GDM1 (cell line): ENCODE results near the gene KANK4.

Source experiments
- DNase-seq: peaks from one replicate; lab custom pipeline; 2025; lab: John Stamatoyannopoulos, UW

KANK4 gene

DNA sequence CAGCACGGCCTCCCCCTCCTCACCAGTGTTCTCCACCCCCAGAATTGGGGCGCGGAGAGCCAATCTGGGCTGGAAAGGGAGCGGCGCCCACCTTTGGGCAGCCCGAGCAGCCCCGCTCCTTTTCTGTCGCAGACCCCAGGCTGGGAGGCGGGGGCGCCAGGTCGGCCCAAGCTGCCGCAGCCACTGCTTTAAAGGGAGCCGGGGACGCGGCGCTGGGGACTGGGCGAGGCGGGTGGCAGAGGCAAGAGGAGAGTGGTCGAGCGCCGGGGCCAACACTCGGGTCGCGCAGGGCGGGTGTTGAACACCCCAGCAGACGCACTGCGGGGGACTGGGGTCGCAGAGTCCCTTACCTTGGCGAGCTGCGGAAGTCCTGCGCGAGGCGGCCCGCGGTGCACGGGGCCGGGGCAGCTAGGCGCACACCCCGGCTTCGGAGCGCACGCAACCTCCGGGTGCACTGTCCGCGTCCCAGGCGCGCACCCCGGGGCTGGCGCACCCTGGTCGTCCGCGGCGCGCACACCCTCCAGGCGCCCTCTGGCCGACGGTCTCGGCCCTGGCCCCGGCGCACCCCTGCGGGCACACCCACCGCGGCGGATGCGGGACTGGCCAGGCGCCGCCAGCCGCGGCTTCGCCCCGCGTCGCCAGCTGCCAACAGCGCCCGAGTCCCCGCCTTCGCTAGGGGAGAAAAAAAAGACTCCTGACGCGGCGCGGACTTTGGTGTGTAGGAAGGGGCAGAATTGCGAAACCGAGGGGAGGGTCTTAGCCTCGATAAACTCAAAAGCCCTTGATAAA is at the start of gene KANK4:
Gene KANK4 (minus strand): TSS at position 679 of the 789 bp plus-strand sequence. CDS start 37,870 bp downstream, outside the sequence.
- no peak for DNase-seq

DNA sequence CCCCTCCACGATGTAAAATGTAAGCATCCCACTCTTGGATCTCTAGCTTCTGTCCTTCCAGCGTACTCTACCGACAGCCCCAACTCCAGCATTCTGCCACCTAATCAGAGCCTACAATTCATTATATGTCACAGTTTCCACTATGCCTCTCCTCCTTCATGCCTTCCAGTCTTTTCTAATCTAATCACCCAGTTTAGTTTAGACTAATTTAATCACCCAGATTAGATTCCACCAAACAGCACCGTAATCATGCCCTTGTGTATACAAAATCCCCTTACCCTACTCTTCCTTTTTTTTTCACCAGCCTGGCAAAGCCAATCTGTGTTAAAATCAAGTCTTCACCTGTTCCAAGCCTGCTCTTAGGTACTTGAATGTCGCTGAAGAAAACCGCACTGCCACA is 49.8 kb upstream of the KANK4 start:
- DNase-seq = no peak

DNA sequence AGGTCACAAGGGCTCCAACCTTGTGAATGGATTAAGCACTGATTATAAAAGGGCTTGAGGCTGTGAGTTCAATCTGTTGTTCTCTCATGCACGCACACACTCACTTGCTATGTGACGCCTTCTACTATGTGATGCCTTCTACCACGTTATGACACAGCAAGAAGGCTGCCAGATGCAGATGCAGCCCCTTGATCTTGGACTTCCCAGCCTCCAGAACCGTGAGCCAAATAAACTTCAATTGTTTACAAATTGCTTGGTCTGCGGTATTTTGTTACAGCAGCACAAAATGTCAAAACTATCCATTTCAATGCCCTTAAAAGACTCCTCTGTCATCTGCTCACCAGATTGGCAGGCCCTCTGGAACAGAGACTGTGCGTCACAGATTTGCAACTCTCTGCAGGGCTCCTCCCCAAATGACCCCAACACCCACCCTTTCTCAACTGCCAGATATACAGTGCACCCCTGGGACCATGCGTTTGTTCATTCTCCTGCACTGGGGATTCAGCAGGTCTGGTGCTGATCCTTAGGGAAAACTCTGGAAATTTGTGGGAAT is 47.8 kb upstream of the KANK4 start:
- DNase-seq = no peak

DNA sequence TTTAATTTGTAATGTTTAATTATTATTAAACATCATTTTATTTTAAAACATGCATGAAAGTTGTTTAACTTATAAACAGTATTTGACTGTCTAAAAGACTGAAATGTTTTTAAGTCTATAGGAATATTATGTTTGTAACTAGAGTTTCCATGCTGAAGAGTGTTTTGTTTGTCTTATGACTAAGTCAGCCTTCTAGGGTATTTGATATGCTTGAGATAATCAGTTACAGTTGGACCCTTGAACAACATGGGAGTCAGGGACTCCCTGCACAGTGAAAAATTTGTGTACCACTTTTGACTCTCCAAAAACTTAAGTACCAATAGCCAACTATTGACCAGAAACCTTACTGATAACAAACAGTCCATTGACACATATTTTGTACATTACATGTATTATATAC is 45.5 kb upstream of the KANK4 start:
- no peak for DNase-seq

DNA sequence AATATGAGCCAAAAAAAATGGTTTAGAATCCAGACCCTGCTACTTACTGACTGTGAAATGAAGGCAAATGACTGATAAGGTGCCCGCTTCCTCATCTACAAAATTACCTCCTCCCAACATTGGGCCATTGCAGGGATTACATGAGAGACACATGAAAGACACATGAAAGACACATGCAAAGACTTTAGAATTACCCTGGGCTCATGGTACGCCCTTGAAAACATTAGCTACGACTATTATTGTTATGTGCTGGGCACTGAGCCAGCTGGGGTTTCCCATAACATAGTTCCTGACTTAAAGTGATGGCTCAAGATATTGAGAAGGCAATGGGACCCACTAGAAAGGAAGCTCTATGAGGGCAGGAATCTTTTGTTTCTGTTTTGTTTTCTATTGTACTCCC is 43.7 kb upstream of the KANK4 start:
- no peak for DNase-seq

DNA sequence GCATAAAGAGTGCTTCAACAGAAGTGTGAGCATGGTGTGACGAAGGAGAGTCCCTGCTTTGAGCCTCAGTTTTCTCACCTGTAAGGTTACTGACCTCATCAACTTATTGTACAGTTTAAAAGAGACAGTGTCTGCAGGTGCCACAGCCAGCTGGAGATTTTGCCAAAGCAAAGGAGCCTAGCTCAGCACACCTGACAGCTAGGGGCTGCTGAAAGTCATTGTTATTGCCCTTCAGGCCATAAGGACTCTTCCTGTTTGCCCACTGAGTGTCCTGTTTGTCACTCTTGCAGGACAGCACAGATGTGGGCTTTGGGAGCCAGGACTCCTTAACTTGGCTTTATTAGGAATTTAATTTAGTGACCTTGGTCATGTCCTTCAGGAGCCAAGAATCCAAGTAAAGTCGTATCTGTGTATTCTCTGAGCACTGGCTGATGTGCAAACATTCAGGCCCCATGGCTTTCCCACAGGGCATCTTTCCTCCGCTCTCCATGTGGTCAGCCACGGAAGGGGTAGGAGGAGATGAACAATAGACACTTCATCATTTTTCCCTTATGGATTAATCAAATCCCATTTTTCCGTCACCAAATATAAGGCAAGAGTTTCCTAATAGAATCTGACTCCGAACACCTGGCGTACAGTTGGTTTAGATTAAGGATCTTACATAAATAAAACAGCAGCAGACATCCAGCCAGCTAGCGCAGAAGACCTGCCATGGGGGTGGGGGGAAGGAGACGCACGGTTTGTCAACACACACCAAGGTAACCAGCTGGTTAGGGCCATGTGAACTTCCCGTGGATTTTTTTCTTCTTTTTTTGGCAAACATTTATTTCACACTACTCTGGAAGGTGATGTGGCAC is 43.1 kb upstream of the KANK4 start:
- no peak for DNase-seq

DNA sequence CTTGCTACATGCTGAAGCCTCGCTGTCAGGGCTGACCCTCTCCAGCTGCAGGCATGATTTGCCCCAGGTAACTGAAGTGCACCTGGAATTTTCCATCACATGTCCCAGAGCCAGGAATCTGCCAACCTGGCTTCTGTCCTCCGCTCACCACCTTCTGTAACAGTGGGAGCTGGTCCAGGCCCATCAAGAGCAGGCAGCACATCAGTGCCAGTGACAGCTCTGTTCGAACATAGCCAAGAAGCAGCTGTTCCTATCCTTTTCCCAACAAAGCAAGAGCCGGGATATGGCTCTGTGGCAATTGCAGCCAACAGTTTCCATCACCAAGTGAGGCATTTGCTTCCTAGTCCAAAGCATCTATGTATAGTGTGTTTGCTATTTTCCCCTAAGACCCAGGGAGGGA is 42.2 kb upstream of the KANK4 start:
- DNase-seq = no peak

DNA sequence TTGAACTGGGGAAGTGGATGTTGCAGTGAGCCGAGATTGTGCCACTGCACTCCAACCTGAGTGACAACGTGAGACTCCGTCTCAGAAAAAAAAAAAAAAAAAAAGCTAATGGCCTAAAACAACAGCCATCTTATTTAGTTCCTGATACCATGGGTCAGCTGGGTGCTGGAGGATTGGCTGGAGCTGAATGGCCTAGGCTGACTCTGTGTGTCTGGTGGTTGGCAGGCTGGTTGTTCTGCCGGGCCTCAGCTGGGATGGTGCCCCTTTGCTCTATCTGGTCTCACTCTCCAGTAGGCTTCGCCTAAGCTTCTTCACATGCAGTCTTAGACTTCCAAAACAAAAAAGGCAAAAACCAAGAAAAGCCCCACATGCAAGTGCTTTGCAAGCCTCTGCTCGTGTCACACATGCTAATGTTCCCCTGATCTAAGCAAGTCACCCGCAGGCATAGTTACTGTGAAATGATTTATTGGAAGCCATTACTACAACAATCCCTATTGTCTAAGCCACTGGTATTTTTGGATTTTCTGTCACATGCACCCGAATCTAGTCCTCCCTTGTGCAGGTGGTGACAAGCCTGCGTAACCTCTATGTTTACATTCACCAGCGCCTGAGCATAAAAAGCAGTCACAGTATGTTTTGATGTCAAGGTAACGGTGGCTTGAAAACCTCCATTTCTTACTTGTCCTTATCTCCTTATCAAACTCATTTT is 39.6 kb upstream of the KANK4 start:
- DNase-seq = no peak

DNA sequence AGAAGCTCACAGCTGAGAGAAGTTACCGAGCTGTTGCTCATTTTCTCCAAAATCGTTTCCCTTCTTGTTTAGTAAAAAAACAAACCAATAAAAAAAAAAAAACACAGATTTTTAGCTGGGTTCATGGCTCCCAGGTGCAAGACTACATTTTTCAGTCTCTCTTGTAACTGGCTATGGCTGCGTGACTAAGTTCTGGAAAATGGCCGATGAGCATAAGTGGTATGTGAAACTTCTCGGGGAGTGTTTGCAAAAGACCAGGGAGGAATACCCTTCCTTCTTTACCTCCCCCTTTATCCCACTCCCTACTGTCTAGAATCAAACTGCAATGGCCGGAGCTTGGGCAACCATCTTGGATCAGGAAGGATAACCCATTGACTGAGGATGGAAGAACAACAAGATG is 38.7 kb upstream of the KANK4 start:
- no peak for DNase-seq

DNA sequence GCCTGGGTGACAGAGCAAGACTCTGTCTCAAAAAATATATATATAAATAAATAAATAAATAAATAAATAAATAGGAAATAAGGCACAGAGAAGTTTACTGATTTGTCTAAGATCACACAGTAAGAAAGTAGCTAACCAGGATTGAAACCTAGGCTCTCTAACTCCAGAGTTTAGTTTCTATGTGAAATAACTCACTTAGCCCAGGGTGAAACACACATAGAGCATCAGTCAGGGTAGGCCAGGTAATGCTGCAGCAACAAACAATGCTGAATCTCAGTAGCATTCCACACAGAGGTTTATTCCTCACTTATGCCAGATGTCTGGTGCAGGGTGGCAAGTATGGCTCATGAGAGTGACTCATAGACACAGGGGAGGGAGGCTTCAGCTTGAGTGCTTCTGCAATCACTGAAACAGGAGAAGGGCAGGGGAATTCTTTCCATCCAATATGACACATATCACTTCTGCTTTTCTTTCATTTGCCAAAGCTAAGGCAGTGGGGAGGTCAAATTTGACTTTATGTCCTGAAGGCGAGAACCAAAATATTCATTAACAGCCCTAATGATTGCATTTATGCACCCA is 37.1 kb upstream of the KANK4 start:
- DNase-seq = peak; percentile 8

DNA sequence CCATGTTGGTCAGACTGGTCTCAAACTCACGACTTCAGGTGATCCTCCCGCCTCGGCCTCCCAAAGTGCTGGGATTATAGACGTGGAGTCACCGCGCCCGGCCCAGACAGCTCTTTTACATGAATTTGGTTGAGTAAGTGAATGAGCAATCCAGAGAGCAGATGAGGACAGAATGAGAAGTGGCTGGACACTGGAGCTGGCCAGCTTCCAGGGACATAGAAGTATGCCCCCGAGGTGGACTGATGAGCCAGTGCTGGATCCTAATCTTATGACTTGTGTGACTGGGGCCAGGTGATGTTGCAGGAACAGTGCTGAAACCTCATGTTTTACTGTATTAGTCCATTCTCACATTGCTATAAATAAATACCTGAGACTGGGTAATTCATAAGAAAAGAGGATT is 35.9 kb upstream of the KANK4 start:
- no peak for DNase-seq

DNA sequence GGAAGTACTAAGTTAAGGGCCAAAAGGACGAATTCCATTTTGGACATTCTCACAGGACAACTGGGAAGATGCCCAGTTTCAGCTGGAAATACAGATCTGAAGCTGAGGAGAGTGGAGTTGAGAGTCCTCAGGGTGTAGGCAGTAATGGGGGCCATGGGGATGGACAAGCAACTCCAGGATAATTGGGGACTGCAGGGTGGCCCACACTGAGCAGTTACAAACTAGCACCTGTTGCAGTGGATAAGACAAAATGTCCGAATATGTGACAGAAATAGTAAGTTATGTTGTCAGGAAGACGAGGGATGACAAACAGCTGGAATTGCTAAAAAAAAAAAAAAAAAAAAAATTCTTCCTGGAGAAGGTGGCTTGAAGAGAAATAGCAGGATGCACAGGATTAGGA is 34.6 kb upstream of the KANK4 start:
- no peak for DNase-seq

DNA sequence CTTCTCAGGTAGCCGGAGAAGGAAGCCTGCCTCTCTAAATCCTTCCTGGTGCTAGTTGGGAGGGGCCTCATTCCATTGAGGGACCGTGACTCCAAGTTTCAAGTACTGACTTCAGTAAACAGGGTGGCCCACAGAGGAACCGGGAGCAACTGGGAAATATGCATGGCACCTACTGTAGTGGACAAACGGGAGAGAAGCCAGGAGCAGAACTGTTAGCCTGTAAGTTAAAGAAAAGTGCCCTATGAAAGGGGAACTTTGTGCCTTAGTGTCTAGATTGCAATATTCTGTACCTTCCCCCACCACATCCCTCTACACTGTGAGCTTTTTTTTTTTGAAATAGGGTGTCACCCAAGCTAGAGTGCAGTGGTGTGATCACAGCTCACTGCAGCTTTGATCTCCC is 33.2 kb upstream of the KANK4 start:
- no peak for DNase-seq

DNA sequence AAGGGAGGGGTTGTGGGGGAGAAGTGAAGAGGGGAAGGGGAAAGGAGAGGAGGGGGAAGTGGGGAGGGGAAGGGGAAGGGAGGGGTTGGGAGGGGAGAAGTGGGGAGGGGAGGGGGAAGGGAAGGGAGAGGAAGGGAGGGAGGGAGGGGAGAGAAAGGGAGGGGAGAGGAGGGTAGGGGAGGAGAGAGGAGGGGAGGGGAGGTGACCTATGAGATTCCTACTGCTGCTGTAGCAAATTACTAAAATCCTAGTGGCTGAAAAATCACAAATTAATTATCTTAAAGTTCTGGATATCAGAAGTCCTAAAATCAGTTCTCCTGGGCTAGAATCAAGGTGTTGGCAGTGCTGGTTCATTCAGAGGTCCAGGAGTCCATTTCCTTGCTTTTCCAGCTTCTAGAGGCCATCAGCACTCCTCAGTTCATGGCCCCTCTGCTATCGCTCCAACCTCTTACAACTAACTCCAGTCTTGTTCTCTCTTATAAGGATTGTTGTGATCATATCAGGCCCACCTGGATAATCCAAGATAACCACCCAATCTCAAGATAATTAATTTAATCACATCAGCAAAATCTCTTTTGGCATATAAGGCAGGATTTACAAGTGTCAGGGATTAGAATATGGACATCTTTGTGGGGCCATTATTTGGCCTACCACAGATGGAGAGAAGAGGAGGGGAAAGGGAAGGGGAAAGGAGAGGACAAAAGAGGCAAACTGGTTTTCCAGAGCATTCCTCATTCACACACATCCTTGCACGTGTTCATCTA is 30.4 kb upstream of the KANK4 start:
- DNase-seq = no peak

DNA sequence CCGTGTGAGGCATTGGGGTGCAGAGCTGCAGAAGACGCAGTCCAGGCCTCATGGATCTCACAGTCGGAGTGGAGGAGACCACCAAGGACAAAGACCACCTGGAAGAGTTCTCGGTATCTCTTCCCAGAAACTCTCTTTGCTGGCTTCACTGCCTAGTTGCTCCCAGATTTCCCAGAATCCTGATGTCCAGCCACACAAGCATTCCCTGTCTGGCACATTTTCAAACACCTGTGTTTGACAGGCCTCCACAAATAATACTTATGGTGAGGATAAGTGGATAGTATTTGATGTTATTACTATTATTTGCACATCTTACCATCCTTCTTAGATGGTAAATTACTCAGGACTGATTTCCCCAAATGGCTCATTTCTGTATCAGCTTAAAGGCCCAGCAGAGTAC is 27.7 kb upstream of the KANK4 start:
- DNase-seq = no peak

DNA sequence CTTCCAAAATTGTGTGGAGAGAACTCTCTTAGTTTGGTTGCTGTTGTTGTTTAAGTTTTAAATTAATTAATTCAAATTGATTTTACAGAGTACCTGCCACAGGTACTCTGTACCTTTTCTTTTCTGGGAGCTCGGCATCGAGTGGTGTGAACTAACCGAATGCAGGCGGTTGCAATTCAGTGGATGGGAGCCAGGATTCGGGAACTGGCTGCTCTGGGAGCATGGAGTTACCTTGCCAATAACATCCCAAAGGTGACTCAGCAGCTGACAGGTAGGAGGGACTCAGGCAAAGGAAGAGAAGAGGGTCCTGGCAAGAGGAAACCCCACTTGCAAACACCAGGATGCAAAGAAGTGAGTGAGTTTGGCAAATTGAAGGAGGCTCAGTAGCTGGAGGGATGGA is 24.7 kb upstream of the KANK4 start:
- DNase-seq = no peak

DNA sequence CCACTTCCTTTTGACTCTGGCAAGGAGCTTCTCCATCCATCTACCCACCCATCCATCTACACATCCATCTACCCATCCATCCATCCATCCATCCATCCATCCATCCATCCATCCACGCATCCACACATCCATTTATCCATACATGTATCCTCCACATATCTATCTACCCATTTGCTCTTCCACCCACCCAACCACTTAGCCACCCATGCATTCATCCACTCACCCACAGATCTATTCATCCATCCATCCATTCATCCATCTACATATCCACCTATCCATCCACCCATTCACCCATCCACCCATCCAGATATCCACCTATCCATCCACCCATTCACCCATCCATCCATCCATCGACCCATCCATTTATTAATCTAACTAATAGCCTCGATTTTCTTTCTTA is 23.0 kb upstream of the KANK4 start:
- DNase-seq = no peak

DNA sequence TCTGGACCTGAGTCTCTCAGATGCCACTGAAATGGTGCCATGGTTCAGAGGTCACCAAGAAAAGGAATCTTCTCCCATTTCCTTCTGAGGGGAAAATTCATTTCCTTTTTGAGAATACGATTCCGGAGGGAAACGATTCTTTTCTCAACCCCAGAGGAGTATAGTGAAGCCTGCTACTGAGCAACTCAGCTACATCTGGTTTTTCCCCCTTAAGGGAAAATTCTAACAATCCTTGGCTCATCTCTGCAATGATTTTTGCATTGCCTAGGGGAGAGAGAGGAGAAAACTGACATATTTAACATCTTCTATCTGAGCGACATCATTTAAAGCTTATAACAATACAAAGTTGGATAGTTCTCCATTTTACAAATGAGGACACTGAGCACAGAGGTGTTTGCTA is 22.4 kb upstream of the KANK4 start:
- no peak for DNase-seq

DNA sequence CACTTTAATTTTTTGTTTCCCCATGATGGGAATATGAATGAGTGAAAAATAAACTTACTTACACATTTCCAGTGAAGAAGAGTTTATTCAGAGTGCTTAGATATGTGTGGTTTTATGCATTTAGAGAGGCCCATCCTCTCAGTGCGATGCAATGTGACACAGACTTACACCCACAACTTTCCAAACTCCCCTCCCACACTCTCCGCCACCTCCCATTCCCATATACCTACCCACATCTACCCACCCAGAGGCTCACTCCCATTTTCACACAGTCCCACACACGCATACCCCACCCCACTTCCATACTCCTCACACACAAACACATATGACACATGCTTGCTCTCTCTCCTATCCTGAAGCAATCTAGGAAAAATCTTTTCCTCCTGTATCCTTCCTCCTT is 21.9 kb upstream of the KANK4 start:
- no peak for DNase-seq

DNA sequence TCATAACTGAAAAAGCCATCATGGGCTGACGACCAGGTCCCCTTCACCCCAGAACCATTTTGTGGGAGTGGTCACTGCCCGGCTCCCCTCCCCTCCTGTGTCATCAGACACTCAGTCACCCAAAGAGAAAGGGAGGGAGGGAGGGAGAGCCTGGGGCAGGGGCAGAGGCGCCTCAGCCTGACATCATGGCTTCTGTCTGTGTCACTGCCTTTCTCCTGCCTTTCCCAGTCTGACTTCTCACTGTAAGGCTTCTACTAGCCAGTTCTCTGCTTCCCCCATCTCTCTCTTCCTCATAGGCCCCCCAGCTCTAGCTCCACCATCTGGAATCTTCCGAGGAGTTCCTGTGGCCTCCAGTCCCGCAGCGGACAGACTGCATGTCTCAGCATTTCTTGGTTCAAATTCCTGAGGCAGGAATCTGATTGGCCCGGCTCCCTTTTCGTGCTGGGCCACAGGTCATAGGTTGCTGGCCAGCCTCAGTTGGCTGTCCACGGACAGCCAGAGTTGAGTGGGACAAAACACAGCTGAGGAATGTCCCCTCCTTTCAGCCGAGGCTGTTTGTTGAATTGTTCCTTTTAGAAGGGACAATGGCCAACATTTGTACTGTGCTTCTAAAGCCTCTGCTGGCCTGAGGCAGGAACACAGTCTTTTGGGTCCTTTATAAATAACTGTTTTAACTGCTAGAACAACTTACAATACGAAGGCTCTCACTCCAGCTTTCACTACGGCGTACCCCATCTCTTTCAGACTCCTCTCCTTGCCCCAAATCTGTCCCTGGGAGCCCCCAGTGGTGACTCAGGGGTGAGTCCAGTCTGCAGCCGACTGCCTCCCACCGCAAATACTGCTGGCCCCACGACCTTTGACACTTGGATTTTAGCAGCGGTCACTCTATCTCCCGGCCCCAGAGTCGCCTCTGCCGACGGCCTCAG is 18.7 kb upstream of the KANK4 start:
- DNase-seq = no peak
